Smooth muscle cell of the brain vasculature (primary cell): ENCODE measurements around the gene HDAC9.
A peak's percentile ranks its signal among the peaks of the same experiment; 100 is the strongest.

Experiments
- DNase-seq: peaks from one replicate; pipeline ENCODE4 v3.0.0-alpha.2; 2012; ENCODE audit warnings: low read depth, low spot score

HDAC9 gene

DNA sequence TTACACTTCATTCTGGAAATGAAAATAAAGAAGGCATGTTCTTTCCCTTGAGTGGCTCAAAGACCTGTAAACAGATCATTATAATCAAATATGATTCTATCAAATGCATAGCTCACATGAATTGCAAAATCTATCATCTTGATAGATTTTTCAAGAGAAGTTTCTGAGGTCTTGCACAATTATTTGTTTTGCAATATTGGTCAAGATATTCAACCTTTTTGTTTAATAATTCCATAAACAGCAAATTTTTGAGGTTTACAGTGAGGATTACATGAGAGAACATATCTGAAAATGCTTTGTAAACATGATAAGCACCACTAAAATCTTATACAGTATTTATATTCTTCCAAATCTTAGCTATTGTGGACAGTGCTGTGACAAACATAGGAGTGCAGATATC lies 160.8 kb downstream of the HDAC9 start:
- no peak for DNase-seq

DNA sequence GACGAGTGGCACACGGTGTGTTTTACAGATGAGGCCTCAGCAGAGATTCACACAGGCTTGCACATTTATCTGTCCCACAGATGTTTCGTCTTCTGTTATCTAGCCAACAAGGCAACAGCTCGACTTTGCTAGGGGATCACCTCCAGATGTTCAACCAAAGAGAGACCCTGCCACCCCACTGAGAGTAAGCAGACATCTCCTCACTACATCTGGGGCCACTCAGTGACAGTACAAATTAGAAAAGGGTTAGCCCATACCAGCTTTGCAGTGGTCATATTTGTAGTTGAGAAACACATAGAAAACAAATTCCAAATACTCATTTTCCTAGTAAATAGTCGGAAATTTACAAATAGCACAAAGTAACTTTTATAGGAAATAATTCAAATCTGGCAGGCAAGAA lies 164.2 kb downstream of the HDAC9 start:
- DNase-seq, result no peak

DNA sequence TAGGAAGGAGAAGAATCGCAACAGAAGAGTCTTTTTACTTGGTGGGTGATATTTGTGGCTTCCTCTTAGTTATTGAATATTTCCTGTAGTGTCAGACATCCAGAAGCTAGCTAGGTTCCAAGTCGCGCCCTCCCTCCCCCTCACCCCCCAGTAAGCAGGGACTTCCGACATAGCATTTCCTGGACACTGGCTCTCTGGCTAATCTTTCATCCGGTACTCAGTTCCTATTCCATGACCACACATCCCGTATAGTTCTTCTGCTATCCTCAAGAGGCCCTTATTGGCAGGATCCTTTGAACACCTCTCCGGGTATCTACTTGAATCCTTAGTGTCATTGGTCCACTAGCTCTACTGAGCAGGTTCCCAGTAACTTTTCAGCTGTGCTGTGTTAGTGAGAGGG lies 167.8 kb downstream of the HDAC9 start:
- no peak for DNase-seq

DNA sequence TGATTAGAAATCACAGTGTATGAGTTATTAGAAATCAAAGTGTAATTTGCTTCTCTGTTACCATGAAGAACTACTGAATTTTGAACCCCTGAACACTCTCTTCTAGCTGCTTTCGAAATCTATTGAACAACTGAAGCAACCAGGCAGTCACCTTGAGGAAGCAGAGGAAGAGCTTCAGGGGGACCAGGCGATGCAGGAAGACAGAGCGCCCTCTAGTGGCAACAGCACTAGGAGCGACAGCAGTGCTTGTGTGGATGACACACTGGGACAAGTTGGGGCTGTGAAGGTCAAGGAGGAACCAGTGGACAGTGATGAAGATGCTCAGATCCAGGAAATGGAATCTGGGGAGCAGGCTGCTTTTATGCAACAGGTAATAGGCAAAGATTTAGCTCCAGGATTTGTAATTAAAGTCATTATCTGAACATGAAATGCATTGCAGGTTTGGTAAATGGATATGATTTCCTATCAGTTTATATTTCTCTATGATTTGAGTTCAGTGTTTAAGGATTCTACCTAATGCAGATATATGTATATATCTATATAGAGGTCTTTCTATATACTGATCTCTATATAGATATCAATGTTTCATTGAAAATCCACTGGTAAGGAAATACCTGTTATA lies 170.7 kb downstream of the HDAC9 start:
- DNase-seq, result peak; percentile 46

DNA sequence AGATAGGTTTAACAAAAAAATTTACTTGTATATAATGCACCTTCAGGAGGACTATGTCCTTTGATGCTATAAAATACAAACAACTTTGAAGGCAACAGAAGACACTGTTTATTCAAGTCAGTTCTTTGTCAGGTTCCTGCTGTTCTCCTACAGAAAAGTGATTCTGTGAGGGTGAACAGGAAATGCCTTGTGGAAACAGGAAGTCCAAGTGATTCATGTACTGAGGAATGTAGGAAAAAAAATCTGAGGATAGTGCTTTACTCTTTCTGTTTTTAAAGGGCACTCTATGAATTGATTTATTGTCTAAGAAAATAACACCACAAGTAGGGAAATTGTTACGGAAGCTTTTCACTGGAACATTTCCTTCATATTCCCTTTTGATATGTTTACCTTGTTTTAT lies 171.9 kb downstream of the HDAC9 start:
- DNase-seq, result peak; percentile 55

DNA sequence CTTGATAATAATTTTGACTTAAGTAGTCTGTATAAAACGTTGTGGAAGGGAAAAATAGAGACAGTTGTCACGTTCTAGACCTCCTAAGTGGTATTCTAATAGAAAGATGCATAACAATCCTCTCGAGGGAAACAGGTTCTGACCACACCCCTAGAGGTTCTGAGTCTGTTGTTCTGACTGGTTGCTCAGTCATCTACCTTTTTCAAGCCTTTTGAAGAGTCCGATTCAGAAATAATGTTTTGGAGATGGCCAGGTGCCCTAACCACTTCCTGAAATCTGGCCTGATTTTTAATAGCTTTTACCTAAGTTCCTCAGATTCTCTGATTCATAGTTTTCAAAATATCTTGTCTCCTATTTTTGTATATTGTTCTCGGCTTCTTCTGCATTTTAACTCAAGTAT lies 175.6 kb downstream of the HDAC9 start:
- no peak for DNase-seq

DNA sequence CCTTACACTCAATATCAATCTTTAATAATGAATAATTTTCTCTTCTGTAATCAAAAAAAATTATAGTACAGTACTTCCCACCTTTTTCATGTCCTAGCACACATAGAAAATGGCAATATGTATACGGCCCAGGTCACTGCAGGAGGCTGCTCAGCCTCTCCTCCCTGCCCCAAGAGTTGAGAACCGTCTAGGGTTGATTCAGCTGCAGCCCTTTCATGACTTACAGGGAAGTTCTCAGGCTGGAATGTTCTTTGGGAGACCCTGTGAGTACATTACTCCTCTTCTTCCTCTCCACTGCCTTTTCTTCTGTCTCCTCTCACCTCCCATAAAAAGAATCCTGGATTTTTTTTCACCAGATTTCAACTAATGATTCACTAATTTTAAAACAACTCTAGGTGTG lies 180.0 kb downstream of the HDAC9 start:
- DNase-seq, result no peak

DNA sequence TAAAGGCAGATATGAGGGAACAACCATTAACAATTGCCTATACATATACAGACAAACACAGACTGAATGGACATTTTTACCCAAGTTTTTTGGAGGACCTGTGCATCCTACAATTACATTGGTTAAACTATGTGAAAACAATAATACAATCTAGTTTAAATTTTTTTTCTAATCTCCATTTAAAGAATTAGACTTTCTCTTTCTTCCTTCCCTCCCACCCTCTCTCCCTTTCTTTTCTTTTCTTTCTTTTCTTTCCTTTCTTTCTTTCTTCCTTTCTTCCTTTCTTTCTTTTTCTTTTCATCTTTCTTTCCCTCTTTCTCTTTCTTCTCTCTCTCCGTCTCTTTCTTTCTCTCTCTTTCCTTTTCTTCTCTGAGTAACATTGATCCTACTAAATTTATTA lies 183.7 kb downstream of the HDAC9 start:
- DNase-seq, result no peak

DNA sequence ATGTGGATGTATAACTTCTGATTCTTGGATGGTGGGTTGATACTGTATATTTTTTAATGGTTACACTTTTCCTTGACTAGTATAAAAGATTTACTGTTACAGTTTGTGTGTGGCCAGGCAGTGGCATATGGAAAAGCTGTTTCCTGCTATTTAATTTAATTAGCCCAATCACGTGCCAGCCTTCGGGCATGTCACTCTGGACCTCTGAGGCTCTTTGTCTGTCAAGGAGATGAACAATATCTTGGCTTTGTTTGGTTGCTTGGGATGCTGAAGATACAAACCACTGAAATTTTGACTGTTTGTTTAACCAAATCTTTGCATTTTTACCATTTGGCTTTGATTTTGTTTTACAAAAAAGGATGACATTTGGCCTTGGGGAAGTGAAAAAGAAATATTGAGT lies 185.0 kb downstream of the HDAC9 start:
- no peak for DNase-seq

DNA sequence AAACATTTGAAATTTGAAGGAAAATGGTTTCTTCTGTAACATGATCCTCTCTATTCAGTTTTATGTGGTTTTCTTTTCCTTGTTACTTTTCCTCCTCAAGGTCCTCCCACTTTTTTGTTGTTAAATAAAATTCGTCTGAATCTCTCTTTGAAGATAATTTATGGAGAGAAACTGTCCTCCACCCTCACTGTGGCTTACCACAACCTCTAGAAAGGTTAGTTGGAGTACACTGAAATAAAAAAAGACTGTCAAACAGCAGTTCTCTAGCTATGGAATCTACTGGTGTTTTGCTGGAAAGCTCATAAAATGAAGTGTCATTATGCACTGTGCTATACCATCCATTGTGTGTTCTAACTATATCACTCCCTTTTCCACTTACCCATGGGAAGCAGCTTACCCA lies 189.4 kb downstream of the HDAC9 start:
- no peak for DNase-seq

DNA sequence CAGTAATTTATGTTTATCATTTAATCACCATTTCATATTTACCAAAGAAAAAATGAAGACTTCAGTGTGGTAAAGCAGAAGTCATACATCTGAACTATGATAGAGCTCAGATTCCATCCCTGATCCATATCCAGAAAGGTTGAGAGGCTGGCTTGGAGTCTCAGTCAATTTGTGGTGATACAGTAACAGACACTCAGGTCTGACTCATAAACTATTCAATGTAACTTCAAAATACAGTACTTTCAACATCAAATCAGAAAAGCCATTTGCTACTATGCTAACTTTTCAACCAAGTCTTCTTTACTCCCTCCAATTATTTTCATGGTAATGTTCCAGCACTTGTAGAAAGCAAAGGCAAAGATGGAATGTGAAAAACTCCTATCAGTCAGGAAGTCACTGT lies 190.4 kb downstream of the HDAC9 start:
- no peak for DNase-seq

DNA sequence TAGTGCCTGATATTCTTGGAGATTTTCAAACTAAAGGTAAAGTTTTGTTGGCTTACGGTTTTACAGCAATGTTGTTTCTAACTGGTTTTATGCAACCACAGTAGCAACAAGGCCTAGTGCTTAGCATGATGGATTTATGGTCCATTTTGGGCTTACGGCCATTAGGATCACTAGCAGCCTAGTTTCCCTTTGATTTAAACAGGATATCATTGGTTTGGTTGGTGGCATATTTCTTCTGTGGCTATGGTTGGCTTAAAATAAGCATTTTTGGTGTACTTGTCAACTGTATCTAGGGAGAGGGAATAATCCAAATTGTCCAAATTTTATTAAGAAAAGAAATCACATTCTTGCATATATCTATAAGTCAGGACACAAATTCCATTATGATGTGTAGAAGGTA lies 194.0 kb downstream of the HDAC9 start:
- no peak for DNase-seq

DNA sequence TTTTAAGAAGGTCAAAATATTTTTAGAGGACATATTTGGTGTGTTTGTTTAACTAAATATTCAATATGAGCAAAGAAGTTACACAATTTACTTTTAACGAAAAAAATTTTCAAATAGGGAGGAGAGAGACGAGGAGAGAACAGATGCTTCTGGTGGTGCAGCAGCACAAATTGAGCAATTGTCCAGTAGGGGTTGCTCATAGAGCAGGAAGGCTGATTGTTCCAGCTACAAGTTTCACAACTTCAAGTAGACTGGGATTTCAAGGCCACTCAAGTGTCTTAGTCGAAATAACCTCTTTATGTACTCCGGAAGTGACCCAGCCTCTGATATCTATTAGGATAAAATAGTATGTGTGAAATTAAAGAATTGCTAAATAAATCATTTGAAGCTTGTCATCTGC lies 197.9 kb downstream of the HDAC9 start:
- peak; percentile 64 for DNase-seq

DNA sequence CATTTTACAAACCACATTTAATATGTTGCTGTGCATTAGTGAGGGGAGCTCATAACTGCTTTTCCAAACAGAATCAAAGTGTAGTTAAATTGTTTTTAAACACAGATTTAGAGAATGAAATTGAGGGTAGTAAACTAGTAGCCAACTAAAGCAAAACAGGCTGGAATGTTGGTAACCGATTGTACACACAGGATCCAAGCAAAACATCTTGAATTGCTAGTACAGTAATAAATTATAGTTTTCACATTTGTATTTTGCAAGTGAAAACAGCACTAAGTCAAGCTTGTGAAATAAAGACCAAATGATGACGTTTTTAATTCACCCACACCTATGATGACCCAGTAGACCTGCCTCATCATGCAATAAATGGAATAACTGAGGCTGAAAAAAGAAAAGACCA lies 198.3 kb downstream of the HDAC9 start:
- no peak for DNase-seq

DNA sequence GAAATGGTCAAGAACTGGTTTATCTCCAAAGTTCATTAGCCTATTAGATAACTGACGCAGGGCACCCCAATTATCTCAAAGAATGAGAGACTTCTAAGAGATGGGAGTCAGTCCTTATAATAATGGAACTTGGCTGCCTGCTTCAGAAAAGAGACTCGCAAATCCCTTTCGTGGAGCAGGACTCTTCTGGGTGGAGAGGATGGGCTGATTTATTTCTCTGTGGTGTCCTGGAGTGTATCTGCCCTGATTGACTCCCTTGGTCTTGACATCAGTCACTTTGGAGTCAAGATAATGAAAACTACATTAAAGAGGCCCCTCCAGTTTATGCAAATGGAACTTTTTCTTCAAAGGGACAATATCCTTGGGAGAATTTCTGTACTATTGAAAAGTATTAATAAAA lies 198.9 kb downstream of the HDAC9 start:
- DNase-seq, result no peak

DNA sequence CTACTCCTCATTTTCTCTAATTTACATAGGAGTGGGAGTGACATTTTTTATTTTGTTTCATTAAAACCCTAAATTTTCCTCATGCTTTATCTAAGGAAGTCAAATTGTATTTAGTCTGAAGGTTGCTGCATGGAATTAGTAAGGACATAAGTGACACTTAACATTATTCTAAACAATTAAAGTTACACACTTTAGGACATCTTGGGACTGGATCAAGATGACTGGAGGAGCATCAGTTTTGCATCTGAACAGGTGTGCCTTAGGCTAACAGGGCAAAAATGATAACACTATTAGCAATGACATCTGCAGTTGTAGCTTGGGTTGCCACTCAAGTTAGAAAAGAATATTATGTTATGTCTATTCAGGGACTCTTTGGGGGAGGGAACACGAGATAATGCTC lies 199.4 kb downstream of the HDAC9 start:
- DNase-seq, result no peak

DNA sequence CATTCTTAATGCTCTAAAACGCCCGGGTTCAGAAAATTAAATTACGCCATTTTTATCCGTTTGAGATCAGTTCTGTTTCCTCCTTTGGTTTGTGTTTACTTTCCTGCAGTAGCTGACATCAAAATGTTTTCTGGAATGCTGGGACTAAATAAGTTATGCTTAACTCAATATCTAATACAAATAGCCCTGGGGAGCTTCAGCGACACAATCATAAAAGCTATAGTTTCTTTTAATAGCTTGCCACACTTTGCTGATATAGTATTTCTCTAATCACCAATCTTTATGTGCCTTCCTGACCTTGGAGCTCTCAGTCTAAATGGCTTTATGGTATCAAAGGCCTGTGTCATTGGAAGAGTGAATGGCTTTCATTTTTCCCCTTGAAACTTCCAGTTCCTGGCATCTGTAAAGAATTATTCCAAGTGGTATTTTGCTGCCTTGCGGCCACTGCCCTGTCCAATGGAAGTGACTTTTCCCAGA lies 202.7 kb downstream of the HDAC9 start:
- DNase-seq, result no peak

DNA sequence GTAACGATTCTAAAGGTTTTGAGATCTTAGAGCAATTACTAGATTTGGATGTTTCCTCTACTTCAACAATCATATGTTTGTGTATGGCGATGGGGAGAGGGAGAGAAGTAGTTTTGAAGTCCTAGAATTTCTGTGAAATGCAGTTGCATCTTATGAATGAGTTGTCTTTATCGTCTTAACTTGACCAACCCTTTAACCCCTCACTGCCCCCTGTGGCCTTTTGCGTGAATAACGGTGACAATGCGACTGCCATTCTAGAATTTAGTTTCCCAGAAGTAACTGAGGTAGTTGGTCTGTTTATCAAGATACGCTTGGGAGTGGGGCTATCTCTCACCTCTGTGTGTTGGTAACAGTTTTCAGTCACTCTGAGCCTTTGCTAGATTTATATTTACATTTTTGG lies 204.6 kb downstream of the HDAC9 start:
- no peak for DNase-seq

DNA sequence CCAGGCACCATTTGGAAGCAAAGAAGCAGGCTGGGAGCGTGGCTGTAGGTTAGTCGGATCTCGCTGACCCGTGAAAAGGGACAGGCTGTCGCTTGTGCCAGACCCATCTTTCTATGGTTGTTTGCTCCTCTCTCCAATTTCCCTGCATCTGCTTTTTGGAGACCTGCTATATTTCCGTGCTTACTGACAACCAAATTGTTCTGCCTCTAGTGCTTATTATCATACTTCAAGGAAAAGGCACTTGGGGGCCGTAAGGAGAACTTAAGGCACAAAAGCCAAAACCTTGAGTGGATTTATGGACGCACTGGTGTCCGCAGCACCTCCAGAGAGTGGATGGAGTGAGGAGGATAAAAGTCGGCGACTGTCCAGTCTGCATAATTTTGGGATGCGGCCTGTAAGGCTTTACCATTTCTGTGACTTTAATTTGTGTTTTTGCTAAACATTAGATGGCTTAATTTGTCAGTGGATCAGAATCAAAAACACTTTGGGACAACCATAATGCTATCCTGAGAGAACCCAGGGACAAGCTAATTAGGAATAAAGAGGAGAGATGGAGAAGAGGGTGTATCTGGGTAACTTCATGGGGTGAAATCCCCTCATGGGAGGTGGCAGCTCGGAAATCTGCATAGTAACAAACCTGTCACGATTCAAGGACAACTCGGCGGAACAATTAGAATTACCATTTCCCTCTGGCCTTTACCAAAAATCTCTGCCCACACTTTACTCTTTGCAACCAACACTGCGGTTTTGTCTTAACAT lies 206.7 kb downstream of the HDAC9 start:
- no peak for DNase-seq

DNA sequence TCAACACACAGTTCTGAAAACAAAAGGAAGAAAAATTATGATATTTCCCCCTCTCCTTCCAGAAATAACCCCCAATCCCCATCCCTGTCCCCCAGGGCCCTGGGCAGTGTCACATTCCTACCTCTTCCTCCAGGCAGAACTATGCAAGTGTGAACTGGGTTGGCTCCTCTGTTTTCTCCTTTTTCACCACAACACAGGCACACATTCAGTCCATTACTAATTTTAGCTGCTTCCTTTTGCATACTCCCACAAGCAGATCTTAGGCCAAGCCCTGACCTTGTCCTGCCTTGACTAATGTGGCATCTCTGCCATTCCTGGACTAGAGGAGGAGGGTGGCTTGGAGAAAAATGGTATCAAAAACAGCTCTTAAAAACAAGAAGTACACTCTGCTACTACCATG lies 208.1 kb downstream of the HDAC9 start:
- DNase-seq, result no peak

DNA sequence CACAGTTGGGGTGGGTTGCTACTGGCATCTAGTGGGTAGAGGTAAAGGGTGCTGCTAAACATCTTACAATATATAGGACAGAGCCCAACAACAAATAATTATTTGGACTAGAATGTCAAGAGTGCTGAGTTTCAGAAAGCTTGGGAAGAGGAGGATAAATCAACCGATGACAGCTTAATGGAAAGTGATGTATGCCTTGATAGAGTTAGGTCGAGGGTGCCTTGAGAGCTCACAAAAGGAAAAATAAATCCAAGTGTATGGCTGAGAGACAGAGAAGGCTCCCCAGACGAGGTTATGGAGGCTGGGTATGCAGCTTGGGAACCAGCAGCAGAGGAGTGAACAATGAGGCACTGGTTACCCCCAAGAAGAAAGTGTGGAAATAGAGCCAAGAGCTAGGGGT lies 211.1 kb downstream of the HDAC9 start:
- DNase-seq, result no peak

DNA sequence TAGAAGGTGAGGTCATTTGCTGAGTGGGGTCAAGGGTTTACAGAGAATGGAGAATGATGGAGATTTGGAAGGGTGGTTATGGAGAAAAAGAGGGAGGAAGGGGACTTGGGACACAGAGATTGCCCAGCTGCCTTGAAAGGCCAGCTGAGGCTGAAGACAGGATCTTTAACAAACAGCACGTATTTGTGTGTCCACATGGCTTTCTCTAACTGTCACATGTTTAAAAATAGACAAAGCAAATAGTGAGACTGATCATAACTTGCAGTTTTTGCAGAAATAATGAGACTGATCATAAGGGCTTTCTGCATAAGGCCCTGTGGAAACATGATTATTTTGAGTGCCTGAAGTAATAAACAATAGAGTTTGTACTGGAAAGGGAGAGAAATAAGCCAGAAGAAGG lies 212.7 kb downstream of the HDAC9 start:
- no peak for DNase-seq

DNA sequence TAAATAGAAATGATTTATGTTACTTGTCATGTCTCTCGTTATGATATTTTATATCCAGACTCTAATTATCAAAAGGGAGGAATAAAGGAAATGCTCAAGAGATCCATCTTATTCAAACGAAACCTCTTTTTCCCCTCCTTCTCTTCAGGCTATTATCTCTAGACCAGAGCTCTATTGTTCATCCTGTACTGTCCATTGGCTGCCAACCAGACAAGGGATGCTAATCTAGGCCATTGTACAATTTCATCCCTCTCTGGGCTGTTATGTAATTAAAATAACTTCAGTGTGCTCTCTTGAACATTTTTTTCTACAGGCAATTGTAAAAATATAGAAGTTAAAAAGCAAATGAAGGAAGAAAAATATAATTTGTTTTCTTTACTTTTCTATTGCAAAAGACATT lies 220.4 kb downstream of the HDAC9 start:
- DNase-seq, result no peak

DNA sequence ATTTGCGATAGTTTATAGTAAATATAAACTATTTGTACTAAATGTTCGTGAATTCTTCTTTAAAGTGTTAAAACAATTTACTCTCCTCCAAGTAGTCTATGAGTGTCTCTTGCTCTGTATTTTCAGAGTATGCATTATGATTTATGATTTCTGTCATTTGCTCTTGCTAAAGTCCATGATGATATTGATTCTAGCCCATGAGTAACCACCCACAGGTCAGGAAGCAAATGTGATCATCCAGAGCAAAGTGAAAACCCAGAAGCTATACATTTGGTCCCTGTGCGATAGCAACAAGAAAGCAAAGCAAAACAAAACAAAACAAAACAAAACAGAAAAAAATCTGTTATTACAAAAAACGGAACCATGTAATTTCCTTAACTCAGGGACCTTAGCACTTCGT lies 225.9 kb downstream of the HDAC9 start:
- no peak for DNase-seq
